SW 1271 (cell line): Measurements from ENCODE around the gene MS4A4A.
"Not testable (repeated sequence)": the region's sequence is repeated elsewhere in the genome, so short reads cannot be mapped to it uniquely, and the experiment has no call there.

ENCODE experiments used
- DNase-seq, 2 experiments: peaks; one replicate each; lab custom pipeline; 2025; lab: John Stamatoyannopoulos, UW

MS4A4A gene

GRCh38 chr11:60280412-60280811 lies at the start of gene MS4A4A:
Gene MS4A4A, plus strand, starts transcription at chr11:60280666. Its CDS starts 10 bp downstream, at chr11:60280676.
- no peak for DNase-seq

- no peak for DNase-seq
These were observed 49.8 kb upstream of the MS4A4A start for GRCh38 chr11:60230681-60231080.

- no peak for DNase-seq
These were observed 45.1 kb upstream of the MS4A4A start for GRCh38 chr11:60235321-60235720.

GRCh38 chr11:60240662-60241061 lies 39.8 kb upstream of the MS4A4A start:
- DNase-seq: no peak

GRCh38 chr11:60241786-60242185 lies 38.7 kb upstream of the MS4A4A start:
- no peak for DNase-seq

GRCh38 chr11:60242740-60243239 lies 37.7 kb upstream of the MS4A4A start, which contains the start of gene MS4A4E:
Gene MS4A4E, minus strand, starts transcription at chr11:60243137. Its CDS starts 13,082 bp downstream, at chr11:60230055.
- DNase-seq: no peak

GRCh38 chr11:60251485-60252212 lies 28.8 kb upstream of the MS4A4A start:
- peak in 1 of 2 experiments; percentile 36 for DNase-seq

GRCh38 chr11:60252213-60253108 lies 28.0 kb upstream of the MS4A4A start:
- no peak for DNase-seq

- no peak for DNase-seq
These were observed 22.3 kb upstream of the MS4A4A start for GRCh38 chr11:60257956-60258722.

- DNase-seq: no peak
These were observed 19.5 kb upstream of the MS4A4A start for GRCh38 chr11:60261014-60261413.

GRCh38 chr11:60263402-60263801 lies 17.1 kb upstream of the MS4A4A start:
- DNase-seq: no peak

GRCh38 chr11:60264644-60265043 lies 15.8 kb upstream of the MS4A4A start:
- no peak for DNase-seq

GRCh38 chr11:60265373-60266214 lies 14.9 kb upstream of the MS4A4A start:
- peak in 1 of 2 experiments; percentile 43 for DNase-seq

- DNase-seq: no peak
These were observed 6.0 kb upstream of the MS4A4A start for GRCh38 chr11:60274416-60274815.

GRCh38 chr11:60281485-60281884 lies 1.0 kb downstream of the MS4A4A start:
- DNase-seq: no peak

- DNase-seq: no peak
These were observed 1.8 kb downstream of the MS4A4A start for GRCh38 chr11:60282286-60282685.

GRCh38 chr11:60285411-60286126 lies 5.1 kb downstream of the MS4A4A start:
- DNase-seq: not testable (repeated sequence)

- DNase-seq: no peak
These were observed 8.1 kb downstream of the MS4A4A start for GRCh38 chr11:60288531-60288930.

- DNase-seq: no peak
These were observed 11.7 kb downstream of the MS4A4A start for GRCh38 chr11:60292145-60292544.

- no peak for DNase-seq
These were observed 20.7 kb downstream of the MS4A4A start for GRCh38 chr11:60301178-60301577.
